Measurements from ENCODE around the gene DENND1A.
"Not testable (repeated sequence)": the region's sequence is repeated elsewhere in the genome, so short reads cannot be mapped to it uniquely, and the experiment has no call there.

DENND1A gene

DNA sequence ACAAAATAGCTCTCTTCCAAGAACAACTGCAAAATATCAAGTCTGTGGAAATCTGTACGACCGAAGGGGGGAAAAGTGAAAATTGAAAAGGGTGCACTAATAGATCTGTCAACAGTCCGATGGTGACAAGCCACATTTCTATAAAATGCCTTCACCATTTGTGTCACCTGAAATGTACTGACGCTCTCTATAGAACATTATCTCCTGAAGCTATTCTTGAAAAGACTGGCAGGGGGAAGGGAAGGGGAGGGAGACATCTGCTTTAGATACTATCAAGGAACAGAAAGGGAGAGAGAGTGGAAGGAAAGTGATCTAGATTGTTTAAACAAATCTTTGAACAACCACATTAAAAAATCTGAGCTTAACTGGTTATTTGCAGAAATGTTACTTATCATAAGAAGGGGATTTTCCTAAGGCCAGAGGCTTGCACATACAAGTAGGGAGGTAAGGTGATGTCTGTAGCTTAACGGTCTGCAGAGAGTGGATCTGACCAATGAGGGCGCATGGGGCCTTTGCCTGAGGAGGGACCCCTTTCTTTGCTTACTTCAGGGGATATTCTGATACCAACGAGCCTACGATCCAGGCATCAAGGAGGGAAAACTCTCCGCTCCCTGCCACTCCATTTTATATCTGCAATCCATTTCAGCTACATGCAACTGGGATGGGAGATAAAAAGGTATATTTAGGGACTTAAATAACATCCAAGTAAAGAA lies 481.8 kb downstream of the DENND1A start:
- DNase-seq (ENCODE audit: extremely low read depth in 1 of 2, low read depth in 1 of 2): no peak

DNA sequence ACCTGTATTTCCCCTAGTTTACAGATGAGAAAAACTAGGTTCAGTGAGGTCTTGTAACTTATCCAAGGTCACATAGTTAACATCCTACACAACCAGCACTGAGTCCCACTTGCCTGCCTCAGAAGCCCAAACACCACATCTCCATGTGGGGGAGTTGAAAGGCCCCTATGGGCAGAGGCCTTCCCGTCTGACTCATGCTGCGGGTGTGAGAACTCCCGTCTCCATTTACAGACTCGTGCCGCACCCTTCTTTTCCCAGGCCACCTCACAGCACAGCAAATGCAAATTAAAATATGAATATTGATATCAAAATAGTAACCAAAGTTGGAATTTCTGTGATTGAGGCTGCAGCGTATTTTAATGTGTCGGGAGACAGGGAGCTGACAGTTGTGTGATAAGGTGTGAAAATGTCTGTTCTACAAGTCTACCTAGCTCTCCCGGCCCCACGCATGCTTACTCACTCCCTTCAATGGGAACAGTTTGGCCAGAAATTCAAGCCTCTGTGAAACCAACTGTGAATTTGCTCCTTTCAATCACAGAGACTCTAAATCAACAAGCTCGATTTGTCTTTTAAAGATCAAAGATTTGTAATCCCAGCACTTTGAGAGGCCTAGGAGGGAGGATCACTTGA lies 483.8 kb downstream of the DENND1A start:
- no peak for DNase-seq (ENCODE audit: extremely low read depth in 1 of 2, low read depth in 1 of 2)

DNA sequence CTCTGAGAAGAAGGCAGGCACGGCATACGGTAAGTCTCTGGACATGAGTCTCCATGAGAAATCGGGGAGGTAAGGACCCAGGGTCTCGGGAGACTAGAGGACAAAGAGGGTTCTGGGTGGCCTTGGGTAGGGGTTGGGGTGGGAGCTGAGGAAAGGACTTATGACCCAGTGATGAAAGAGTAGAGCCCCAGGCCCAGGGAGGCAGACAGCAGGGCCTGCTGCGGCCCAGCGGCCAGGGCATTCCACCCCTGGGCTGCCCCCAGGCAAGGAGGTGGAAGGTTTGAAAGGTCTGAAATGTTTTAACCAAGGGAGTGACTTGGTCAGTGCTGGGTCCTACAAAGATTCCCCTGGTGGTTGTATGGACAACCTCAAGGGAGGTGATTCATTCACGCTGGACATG lies 484.8 kb downstream of the DENND1A start:
- no peak for DNase-seq (ENCODE audit: extremely low read depth in 1 of 2, low read depth in 1 of 2)

DNA sequence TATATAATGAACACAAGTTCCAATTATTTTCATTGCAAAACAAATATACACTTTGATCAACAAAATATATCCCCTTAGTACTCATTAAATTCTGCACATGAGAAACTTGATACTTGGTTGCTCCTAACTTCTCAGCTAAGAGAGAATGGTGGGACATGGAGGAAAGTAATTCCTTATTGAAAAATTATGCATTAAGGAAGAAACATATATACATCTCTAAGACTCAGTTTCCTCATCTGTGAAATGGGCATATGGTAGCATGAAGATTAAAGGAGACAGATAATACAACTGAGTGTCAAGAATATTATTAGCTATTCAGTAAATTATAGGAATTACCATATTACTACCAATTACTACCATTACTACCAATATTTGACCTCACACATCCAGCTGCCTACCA lies 488.2 kb downstream of the DENND1A start:
- DNase-seq (ENCODE audit: extremely low read depth in 1 of 2, low read depth in 1 of 2): no peak

DNA sequence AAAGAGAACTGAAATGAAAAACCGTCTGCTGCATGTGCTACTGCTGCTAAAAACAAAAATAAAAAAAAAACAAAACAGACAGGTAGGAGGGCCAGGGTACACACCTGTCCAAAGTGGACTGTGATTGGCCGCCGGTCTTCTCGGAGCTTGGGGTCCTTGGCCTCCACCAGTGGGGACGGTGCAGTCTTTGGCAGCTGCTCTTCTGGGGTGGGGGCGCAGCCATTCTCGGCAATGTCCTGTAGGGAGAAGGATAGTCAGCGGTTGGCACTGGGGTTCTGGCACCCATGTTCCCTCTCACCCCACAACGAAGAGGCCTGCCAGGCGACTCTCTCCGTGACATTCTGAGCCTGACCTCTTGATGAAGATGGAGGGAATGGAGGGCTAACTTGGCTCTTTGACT lies 489.7 kb downstream of the DENND1A start:
- no peak for DNase-seq (ENCODE audit: extremely low read depth in 1 of 2, low read depth in 1 of 2)

DNA sequence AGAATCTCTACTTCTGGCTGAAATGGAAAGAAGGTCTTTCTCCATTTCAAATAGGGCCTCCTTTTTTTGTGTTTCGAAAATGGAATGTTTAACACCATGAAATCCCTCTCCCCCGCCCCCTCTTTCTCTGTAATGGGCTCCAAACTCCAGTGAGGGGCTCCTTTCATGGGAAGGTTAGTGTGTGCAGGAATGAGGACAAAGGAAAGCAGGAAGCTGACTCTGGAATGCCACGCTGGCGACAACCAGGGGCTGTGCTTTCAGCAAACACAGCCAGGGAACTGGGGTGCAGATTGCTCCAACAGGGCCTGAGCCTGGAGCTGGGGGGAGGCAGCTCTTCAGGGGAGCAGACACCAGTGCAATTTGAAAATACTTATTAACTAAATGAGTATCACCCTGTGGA lies 491.1 kb downstream of the DENND1A start:
- no peak for DNase-seq (ENCODE audit: extremely low read depth in 1 of 2, low read depth in 1 of 2)

DNA sequence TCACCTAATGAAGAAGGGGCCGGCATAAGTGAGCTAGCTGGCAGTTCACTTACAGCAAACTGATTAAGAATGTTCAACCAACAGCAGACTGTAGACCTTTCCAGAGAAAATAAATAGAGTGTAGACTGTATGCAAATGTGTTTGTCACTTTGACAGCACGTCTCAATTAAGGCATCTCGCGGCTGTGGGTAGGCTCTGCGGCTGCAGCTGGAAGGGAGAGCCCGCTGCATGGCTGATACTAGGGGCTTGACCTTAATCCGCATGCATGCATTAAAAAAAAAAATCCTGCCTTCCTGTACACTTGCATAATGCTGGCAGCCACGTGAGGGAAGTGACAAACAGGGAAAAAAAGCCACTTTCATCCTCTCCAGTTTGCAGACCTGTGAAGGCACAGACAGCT lies 491.6 kb downstream of the DENND1A start:
- DNase-seq (ENCODE audit: extremely low read depth in 1 of 2, low read depth in 1 of 2): no peak

DNA sequence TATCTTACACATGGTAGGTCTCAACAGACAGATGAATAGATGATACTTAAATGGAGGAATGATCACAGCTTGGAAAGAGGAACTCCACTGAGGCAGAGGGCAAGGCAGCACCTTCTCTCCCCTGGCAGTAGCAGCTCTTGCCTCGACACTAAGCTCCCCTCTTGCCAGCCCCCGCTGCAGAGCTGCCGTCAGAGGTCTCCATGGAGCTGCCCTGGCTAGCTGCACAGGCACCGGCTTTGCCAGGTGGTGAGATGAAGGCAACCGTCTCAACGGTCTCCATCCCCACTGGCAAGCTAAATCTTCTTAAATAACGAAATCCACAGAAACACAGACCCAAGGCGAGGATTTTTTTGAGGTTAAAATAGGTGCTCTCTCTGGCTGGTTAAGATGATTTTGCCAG lies 492.7 kb downstream of the DENND1A start:
- no peak for DNase-seq (ENCODE audit: extremely low read depth in 1 of 2, low read depth in 1 of 2)

DNA sequence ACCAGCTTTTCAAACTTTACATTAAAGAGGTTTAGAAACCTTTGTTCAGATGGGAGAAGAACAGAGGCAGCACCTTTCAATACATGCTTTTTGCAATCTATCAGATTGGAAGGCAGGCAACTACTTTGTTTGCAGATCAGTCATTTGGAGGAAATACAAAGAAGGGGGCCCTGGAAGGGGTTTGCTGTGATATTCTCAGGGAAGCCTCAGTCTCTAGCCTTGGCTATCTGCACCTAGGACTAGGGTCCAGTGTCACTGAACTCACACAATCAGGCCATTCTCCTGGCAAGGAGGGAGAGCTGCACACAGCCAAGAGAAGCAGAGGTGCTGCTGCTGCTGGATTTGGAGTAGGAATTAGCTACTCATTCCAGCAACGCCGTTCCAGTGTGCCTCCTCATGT lies 494.5 kb downstream of the DENND1A start:
- DNase-seq (ENCODE audit: extremely low read depth in 1 of 2, low read depth in 1 of 2): no peak

DNA sequence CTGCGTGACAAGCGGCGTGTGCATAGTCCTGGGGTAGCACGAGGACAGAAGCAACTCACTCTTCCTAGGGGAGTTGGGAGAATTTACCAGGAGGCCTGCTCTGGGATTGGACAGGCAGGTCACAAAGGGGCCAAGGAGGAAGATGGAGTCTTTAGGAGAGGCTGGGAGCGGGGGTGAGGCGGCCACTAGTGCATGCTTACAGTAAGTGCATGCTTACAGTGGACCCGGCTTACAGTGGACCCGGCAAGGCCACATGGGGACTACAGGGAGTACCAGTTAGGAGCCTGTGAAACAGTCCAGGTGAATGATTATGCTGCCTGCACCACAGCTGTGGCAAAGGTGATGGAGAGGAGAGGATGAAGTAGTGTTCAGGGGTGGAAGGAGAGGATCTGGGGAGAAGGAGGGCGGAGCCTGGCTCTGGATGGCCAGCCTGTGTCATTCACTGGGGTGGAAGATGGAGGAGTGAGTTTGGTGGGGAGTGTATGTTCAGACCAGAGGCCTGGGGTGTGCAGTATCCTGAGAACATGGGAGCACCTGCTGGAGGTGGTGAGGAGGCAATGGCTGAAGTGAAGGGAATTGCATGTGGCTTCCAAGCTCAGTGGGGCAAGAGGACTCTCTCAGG lies 495.2 kb downstream of the DENND1A start:
- no peak for DNase-seq (ENCODE audit: extremely low read depth in 1 of 2, low read depth in 1 of 2)

DNA sequence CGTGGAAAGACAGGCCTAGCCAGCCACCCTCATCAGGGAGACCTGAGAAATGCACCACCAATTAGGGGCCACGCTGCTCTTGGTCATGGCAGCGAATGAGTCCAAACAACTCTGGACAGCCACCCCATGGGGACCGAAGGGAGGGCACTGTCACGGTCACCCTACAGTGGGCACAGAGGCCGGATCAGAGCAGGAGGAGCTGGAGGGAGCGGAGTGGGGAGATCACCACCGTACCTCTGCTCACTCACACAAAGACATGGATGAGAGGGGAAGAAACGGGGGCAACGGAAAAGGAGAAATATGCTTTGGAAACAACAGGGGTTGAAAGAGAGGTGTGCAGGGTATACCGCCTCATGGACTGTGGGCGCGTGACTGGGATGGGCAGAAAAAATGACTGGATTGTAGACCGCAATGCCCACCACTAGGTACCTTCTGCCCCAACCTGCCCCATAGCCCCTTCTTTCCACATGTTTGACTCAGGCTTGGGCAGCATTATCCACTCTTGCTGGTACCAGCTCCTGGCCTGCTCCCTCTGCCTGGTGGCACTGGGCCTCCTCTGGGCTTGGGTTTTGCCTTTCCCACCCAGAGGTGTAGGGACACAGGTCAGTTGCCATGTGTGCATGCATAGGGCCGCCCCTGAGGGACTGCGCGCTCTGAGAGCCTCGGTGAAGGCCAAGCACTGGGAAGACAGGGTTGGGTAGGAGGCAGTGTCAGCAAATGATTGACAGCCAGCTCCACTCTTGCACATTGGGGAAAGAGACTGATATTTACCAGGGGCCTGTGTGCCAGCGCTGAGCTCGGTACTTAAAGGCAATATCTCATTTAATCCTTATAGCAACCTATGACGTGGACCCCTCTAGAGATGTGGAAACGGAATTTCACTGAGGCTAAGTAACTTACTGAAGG lies 497.3 kb downstream of the DENND1A start:
- DNase-seq (ENCODE audit: extremely low read depth in 1 of 2, low read depth in 1 of 2): no peak

DNA sequence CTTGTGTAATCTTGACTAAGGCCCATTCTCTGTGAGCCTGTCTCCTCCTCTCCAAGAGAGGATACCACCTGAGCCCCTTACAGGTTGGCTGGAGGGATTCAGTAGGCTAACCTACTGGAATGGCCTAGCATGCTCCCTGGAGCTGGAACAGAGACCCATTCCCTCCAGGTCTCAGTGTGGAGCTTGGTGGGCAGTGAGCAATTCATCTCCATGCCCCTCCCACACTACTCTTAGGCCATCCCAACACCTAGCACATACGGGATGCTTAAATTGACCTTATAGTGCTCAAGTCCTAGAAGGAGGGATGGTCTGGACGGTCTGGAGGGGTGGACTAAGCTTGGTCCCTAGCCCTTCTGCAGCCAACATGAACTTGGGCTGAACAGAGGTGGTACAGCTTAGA lies 498.3 kb downstream of the DENND1A start:
- no peak for DNase-seq (ENCODE audit: extremely low read depth in 1 of 2, low read depth in 1 of 2)

DNA sequence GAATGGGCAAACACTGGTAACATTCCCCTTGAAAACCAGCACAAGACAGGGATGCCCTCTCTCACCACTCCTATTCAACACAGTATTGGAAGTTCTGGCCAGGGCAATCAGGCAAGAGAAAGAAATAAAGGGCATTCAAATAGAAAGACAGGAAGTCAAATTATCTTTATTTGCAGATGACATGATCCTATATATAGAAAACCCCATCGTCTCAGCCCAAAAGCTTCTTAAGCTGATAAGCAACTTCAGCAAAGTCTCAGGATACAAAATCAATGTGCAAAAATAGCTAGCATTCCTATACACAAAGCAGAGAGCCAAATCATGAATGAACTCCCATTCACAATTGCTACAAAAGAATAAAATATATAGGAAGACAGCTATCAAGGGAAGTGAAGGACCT lies 501.5 kb downstream of the DENND1A start:
- DNase-seq (ENCODE audit: extremely low read depth in 1 of 2, low read depth in 1 of 2): not testable (repeated sequence)

DNA sequence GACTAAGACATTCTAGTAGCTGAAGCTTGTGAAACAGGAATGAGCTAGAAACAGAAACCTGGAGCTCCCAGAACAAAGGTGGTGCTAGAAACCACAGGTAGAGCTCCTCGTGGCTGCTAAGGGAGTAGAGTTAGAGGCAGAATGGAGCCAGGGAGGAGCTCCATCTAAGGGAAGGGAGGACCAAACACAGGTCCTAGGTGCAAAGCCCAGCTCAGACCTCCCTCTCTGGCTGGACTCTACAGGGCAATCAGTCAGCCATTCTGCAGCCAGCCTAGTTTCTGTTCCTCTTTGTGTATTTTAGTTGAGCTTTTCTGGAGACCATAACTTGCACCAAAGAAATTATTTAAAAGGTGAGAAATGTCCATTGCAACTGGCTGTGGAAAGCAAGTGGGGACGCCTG lies 503.5 kb downstream of the DENND1A start:
- no peak for DNase-seq (ENCODE audit: extremely low read depth in 1 of 2, low read depth in 1 of 2)

DNA sequence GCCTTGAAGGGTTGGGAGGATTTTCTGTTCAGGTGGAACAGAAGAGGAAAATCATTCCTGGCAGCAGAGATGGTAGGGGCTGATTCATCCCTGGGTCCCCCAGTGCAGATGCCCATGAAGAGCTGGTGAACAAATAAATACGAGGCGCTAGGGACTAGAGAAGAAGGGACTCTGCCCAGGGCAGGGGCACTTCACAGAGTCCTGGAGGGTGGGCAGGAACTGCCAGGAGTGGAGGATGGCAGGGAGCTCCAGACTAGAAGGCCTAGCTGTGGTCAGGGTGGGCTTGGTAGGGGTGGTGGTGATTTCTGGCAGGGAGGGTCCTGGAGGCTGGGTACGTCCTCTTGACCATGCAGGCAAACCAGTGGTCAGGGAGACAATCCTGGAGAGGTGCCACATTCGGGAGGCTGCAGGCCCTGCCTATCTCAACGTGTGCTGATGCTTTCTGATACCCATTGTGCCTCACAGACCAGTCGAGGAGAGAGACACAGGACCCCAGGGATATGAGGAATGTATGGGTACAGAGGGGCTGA lies 504.0 kb downstream of the DENND1A start:
- no peak for DNase-seq (ENCODE audit: extremely low read depth in 1 of 2, low read depth in 1 of 2)

DNA sequence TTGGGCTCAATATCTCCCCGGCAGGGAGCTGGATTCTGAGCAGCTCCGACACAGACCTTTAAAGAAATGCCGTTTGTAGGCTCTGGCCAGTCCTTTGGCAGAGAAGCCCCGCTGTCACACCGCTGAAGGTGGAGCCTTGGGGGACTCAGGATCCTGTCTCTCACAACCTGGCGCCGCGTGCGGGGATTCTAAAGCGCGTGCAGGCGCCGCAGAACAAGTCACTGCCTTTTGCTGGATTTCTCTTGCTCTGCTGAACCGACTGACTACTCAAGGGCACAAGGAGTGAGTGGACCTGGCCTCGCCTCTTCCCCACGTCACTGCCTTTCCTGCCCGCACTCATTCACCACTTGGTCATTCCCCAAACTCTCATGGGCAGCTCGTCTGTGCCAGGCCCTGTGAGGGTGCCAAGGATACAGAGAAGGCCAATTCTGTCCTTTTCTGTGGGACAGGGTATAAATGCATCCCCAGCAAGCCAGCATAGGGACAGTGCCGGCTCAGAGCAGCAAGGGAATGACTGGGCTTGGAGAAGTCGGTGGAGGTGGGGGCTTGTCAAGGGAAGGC lies 504.6 kb downstream of the DENND1A start:
- no peak for DNase-seq (ENCODE audit: extremely low read depth in 1 of 2, low read depth in 1 of 2)

DNA sequence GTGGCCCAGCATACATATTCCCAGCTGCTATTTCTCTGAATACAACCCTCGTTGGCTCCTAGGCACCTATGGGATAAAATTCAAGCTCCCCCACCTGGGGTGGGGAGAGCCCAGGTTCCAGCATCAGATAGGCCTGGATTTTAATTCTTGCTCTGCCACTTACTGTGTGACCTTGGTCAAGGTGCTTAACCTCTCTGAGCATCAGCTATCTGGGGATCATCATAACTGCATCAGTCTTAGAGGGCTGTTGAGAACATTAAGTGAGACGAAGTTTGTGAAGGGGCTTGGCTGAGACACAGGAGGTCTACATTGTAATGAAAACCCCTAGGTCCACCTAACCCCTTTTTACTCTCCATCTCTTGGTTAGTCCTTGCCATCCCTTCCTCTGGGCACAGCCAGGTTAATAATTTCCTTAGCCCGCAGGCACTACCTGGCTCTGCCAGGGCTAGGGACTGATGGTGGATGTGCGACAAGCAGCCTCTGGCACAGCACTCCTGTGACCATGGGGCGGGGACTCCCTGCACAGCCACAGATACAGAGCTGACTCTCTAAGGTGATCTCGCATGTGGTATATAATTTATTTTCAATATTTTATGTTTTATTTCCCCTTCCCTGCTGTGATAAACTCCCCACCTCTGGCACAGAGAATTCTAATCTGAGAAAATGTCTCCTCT lies 505.2 kb downstream of the DENND1A start:
- DNase-seq (ENCODE audit: extremely low read depth in 1 of 2, low read depth in 1 of 2): no peak

DNA sequence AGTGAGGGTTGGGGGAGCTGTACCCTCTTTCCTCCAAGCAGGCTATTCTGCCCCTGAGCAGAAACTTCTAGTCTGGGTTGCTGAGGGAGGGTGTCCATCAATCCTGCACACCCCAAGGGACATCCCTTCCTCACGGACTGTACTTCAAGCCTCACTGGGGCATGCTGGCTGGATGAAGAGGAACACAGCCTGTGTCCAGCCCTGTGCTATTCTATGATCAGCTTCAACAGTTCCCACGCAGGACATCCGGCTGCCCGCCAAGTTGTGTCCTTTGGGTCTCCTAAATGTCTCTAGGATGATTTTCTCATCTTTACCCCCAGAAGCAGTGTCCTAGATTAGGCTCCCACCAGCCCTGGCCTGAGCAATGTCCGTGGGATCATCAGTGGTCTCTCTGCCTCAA lies 505.8 kb downstream of the DENND1A start:
- DNase-seq (ENCODE audit: extremely low read depth in 1 of 2, low read depth in 1 of 2): no peak

DNA sequence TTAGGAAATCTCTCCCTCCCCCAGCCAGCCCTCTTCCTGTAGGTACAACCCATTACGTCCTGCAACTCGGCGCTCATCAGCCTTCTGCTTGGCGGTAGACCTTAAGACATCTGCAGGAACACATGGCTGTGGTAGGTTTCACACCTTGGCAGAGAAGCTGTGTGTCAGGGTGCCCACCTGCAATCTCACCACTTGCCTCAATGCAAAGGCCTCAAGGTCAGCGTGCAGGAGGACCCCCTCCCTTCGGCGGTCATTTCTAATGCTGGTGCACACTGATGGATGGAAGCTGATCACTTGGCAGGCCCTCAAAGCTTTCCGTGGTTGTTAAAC lies 506.6 kb downstream of the DENND1A start:
- no peak for DNase-seq (ENCODE audit: extremely low read depth in 1 of 2, low read depth in 1 of 2)

DNA sequence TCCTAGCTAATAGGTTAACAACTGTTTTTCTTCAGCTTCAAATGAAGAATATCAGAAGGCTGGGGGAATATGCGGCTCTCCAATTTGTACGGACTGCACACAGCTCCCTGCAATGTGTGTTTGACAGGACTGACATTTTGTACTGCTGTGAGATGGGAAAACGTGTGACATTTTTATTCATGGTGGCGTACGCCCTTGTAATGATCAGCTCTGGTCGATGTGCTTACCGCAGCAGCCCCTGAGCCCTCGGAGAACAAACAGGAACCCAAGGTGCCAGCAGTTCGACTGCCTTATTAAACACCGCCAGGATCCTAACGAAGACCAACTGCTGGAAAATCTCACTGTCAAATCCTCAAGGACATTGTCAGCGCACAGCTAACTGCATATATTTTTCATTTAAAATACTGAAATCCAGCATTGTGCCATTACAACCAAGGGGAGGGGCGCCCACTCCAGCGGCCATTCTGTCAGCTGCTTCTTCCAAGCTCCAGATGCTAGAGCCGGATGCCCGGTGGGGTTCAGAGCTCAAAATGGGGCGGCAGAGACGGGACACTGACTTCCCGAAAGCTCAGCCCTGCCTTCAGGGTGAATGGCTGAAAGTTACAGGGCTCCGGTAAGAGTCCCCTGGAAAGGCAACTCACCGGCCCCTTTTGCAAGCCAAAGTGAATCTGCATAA lies 507.2 kb downstream of the DENND1A start:
- DNase-seq (ENCODE audit: extremely low read depth in 1 of 2, low read depth in 1 of 2): no peak
